IgD-negative memory B cell (primary cell): Measurements from ENCODE around the gene CYTH3. TPM values are rescaled to one million over a fixed set of nuclear protein-coding genes. Genes with fewer than 3 reads are reported as not detected.

Experiments used
- polyA plus RNA-seq: library from polyadenylated mRNA; unstranded; fragments of 300-500 nt; fragmentation: Illumina TruSeq; gene quantifications from one replicate; pipeline ENCODE4 v1.2.3, GENCODE V29; 2021

CYTH3 gene
- polyA plus RNA-seq, 1 donor from 2014 or later, result 3.0 TPM

Other genes with a start within 250 kb of the CYTH3 start
- gene ANKRD61, start 241.2 kb downstream of the CYTH3 start, polyA plus RNA-seq, result 0.24 TPM
- 128 TPM for gene EIF2AK1, start 213.4 kb downstream of the CYTH3 start, polyA plus RNA-seq
- 11.9 TPM for gene USP42, start 167.7 kb downstream of the CYTH3 start, polyA plus RNA-seq
- gene FAM220A, start 76.3 kb upstream of the CYTH3 start, polyA plus RNA-seq, result 7.8 TPM
- 150 TPM for gene RAC1, start 101.9 kb upstream of the CYTH3 start, polyA plus RNA-seq
- 15.5 TPM for gene DAGLB, start 175.3 kb upstream of the CYTH3 start, polyA plus RNA-seq
- gene KDELR2, start 211.5 kb upstream of the CYTH3 start, polyA plus RNA-seq, result 47.2 TPM